Dendritic cell treated with granulocyte-macrophage colony-stimulating factor and Interleukin-4, amounts not matched to agents 40 ng/mL and 50 ng/mL, for 4 days (primary cell): ENCODE measurements around the gene SAFB2.

Experiments
- H3K27ac Mint-ChIP-seq: one replicate; pipeline ENCODE4 v1.8.0; 2022; ENCODE audit warnings: mild to moderate bottlenecking, mixed read lengths
- H3K27me3 Mint-ChIP-seq: one replicate; pipeline ENCODE4 v1.8.0; 2022; ENCODE audit warnings: mild to moderate bottlenecking, mixed read lengths
- H3K36me3 Mint-ChIP-seq: one replicate; pipeline ENCODE4 v1.8.0; 2022; ENCODE audit warnings: low read depth, mixed read lengths
- H3K4me1 Mint-ChIP-seq: one replicate; pipeline ENCODE4 v1.8.0; 2022; ENCODE audit warnings: low read depth, mixed read lengths
- H3K4me3 Mint-ChIP-seq: one replicate; pipeline ENCODE4 v1.8.0; 2022; ENCODE audit warnings: mild to moderate bottlenecking, moderate library complexity, mixed read lengths
- H3K9me3 Mint-ChIP-seq: one replicate; pipeline ENCODE4 v1.8.0; 2022; ENCODE audit warnings: mixed read lengths
- intact Hi-C: fragments of 100-400 bp; cut with micrococcal nuclease; formaldehyde crosslinking; loops from one replicate; pipeline ENCODE4 v1.15.0; 2022

Gene SAFB2

GRCh38 chr19:5545051-5545450, 77.5 kb downstream of the SAFB2 start:
- Mint-ChIP-seq H3K27ac (no peak overlapping the region), H3K4me3 (no peak overlapping the region), H3K27me3 (peaks cover 10% of the 10 kb centered on the region), H3K4me1 (no peaks in the 10 kb centered on the region), H3K9me3 (no peaks in the 10 kb centered on the region), H3K36me3 (no peaks in the 10 kb centered on the region)
- intact Hi-C loops = no loop called here

- Mint-ChIP-seq H3K27ac (no peak overlapping the region), H3K4me3 (no peak overlapping the region), H3K4me1 (no peaks in the 10 kb centered on the region), H3K36me3 (no peaks in the 10 kb centered on the region), H3K9me3 (no peaks in the 10 kb centered on the region), H3K27me3 (peaks cover 7% of the 10 kb centered on the region)
- intact Hi-C loops = no loop called here
Measured at GRCh38 chr19:5542665-5543064, 79.9 kb downstream of the SAFB2 start.

DNA sequence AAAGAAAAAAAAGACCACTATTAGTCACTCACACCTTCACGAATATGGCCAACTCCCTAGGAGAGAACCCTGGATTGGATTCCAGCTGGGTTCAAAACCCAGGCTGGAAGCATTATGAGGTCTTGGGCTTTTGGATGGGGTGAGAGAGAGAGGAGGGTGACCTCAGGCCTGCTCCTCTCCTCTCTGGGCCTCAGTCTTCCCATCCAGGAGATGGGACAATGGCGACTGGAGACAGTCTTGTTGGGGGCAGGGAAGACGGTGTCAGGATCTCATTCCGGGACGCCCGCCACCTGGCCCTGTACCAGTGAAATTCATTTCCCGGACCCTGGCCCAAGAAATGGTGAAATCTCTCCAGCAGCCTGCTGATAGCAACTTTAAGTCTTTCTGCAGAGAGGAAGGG, 81.1 kb downstream of the SAFB2 start:
- H3K36me3 Mint-ChIP-seq = no peaks in the 10 kb centered on the region
- intact Hi-C loops = no loop called here
- no peak overlapping the region for H3K27ac Mint-ChIP-seq
- no peaks in the 10 kb centered on the region for H3K4me1 Mint-ChIP-seq
- no peak overlapping the region for H3K4me3 Mint-ChIP-seq
- H3K27me3 Mint-ChIP-seq = peaks cover 16% of the 10 kb centered on the region
- H3K9me3 Mint-ChIP-seq = no peaks in the 10 kb centered on the region

DNA sequence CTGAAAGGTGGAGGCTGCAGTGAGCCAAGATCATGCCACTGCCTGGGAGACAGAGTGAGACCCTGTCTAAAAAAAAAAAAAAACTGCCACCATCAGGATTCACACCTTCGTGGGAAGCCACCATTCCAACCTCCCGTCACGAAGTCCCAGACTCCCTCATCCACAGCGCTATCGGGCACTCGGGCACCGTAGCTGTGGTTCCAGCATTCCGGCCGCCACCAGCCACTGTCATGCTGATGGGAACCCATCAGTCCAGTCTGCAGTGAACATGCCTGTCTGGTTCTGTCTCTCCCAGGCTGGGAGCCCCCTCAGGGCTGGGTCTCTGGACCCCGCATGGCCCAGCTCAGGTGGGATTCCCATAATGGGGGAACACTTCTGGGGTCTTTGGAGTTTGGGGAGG, 82.4 kb downstream of the SAFB2 start:
- Mint-ChIP-seq H3K27ac (no peak overlapping the region), H3K27me3 (peaks cover 25% of the 10 kb centered on the region), H3K36me3 (peaks cover under 1% of the 10 kb centered on the region), H3K4me3 (no peak overlapping the region), H3K9me3 (peaks cover 4% of the 10 kb centered on the region), H3K4me1 (no peaks in the 10 kb centered on the region)
- intact Hi-C loops = no loop called here

DNA sequence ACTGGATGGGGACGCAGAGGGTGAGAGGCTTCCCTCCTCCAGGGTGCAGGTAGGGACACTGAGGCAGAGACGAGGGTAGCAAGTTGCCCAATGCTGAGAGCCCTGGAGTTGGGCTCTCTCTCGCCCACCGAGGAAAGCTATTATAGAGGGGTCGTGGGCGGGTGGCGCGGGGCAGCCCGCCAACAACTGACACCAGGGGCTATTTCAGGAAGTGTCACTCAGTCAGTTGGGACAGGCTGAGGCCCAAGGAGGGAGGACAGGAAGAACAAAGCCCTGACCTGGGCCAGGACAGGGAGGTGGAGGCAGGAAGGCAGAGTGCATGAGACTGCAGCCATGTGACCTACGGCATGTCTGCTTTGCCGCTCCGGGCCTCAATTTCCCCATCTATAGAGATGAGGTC, 84.7 kb downstream of the SAFB2 start:
- intact Hi-C loops = no loop called here
- Mint-ChIP-seq H3K4me1 (no peaks in the 10 kb centered on the region), H3K9me3 (peaks cover 27% of the 10 kb centered on the region), H3K4me3 (no peak overlapping the region), H3K36me3 (peaks cover 6% of the 10 kb centered on the region), H3K27ac (no peak overlapping the region), H3K27me3 (peaks cover 27% of the 10 kb centered on the region)
